Gastrocnemius medialis (tissue), 4 donors: ENCODE data around the gene CR1.
A peak's percentile ranks its signal among the peaks of the same experiment; 100 is the strongest.

Experiments
- POLR2A ChIP-seq, 2 donors: fragments of 450-650 bp; IDR thresholded peaks; one replicate each; pipeline ENCODE4 v1.6.1; 2017; ENCODE audit warnings: antibody characterized with exemption in 2 of 2, mild to moderate bottlenecking in 2 of 2, moderate library complexity in 2 of 2
- TF ChIP-seq, protein P1 (sequence below), 5 experiments: fragments of 450-650 bp in 3 of 5; fragments of 200-600 bp in 2 of 5; sonication (generic) in 2 of 5; IDR thresholded peaks in 4 of 5; conservative IDR thresholded peaks in 1 of 5; 1 replicate in 4 of 5; 2 replicates in 1 of 5; pipeline ENCODE4 v1.5.1; 2016 to 2019; ENCODE audit warnings: antibody characterized with exemption in 5 of 5, mild to moderate bottlenecking in 3 of 5, moderate library complexity in 3 of 5

DNA sequence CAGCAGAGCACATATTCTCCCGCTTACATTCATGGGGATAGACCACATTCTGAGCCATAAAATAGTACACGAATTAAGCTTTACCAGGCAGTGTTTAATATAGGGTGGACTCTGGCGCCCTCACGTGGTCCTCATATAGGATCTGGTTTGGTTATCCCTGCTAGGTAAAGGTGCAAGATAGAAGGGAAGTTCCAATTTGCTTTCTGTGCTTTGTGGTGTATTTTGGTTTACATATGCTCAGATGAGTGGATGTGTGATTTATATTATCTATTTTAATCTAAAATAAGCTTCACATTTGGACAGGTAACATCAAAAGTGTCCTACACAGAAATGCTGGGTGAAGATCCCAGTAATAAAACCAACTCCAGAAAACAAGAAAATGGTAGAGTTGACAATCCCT is 3.6 kb downstream of the CR1 start:
- TF ChIP-seq, protein P1, sequence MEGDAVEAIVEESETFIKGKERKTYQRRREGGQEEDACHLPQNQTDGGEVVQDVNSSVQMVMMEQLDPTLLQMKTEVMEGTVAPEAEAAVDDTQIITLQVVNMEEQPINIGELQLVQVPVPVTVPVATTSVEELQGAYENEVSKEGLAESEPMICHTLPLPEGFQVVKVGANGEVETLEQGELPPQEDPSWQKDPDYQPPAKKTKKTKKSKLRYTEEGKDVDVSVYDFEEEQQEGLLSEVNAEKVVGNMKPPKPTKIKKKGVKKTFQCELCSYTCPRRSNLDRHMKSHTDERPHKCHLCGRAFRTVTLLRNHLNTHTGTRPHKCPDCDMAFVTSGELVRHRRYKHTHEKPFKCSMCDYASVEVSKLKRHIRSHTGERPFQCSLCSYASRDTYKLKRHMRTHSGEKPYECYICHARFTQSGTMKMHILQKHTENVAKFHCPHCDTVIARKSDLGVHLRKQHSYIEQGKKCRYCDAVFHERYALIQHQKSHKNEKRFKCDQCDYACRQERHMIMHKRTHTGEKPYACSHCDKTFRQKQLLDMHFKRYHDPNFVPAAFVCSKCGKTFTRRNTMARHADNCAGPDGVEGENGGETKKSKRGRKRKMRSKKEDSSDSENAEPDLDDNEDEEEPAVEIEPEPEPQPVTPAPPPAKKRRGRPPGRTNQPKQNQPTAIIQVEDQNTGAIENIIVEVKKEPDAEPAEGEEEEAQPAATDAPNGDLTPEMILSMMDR (IDR thresholded peaks at IDR 0.05 in 4 of 5, conservative IDR thresholded peaks at IDR 0.05 in 1 of 5), result peak; percentile 38 to 67 (median 57)
- TF ChIP-seq POLR2A (IDR thresholded peaks at IDR 0.05), result no peak
